ENCODE results near the gene IFNW1.

IFNW1 gene

GRCh38 chr9:21110708-21111576, 30.7 kb downstream of the IFNW1 start:
- DNase-seq (ENCODE audit: extremely low read depth in 1 of 2, low read depth in 1 of 2), result no peak

GRCh38 chr9:21104787-21105186, 36.8 kb downstream of the IFNW1 start:
- DNase-seq (ENCODE audit: extremely low read depth in 1 of 2, low read depth in 1 of 2), result no peak

DNA sequence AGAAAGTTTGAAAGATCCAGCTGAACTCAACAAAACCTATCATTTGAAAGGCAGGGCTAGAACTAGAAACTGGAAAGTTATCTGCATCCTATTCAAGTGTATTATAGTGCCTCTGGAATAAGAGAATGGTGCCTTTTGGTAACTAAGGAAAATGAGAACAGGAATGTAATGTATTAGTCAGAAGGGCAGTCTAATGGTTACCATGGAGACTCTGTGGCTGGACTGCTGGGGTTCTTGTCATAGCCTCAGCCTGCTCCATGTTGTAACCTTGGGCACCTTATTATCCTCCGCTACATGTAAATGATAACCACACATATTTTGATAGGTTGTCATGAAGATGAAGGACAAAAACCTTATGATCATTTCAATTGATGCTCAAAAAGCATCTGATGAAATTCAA, 39.3 kb downstream of the IFNW1 start:
- no peak for DNase-seq (ENCODE audit: extremely low read depth in 1 of 2, low read depth in 1 of 2)

DNA sequence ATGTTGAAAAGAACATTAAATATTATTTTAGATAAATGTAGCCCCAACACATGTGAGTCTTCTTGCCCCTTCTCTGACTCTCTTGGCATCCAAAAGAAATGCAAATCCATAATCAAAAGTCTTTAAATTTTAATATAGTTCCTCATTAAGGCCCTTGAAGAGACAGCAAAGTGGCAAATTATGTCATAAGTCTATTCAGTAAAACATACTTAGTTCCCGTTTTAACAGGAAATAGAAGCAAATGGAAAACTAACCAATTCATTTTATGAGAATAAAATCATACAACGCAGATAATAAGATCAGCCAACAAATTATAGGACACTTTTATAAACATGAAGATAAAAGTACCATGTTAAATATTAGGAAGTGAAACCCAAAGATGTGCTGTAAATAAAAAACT, 43.8 kb downstream of the IFNW1 start:
- no peak for DNase-seq (ENCODE audit: extremely low read depth in 1 of 2, low read depth in 1 of 2)

- DNase-seq (ENCODE audit: extremely low read depth in 1 of 2, low read depth in 1 of 2), result no peak
These were observed 44.8 kb downstream of the IFNW1 start for GRCh38 chr9:21096901-21097255.

DNA sequence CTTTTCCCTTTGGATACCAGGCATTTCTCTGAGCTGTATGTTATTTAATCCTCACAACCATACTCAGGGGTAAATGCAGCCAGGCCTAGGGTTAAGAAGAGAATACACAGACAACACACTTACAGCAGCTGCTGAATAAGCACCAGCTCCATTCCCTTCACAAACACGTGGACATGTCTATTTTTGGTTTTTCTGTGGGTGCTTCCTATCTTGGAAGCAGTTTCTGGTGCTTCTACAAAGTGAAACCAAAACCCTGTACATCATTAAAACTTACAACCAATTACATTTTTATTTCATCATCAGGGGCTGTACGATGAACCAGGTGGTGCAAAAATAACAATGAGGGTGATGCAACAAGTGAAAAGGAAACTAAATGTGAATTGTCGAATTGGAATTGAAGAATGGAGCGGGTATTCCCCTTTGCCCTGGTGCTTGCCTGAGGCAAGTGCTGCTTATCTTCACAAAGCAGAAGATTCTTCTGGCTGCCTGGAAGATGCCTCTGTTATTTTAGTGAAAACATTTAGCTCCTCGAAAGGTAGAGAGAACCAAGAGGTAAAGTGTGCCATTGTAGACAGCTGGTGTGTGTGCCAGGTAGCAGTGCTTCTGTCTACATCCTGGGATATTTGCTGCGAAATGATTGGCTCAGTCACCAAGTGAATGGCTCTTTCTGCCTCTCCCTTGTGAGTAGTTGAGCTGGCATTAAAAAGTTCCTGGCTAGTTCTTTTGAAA, 45.3 kb downstream of the IFNW1 start:
- DNase-seq (ENCODE audit: extremely low read depth in 1 of 2, low read depth in 1 of 2), result no peak

DNA sequence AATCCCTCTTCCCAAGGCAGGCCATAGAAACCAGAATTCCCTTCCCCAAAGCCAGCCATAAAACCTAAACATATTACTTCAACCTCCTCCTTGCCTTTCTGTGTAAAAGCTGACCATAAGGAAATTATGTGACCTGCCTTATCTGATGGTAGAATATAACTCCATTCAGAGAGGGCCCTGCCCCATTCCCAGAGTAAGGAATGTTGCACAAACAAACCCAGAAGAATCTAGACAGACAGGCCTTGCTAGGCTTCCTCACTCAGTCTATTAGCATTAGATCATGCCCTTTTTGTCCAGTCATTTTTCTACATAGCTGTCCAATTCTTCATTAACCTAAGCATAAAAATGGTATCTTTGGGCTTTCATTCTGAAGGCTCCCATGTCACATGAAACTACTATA, 46.1 kb downstream of the IFNW1 start:
- no peak for DNase-seq (ENCODE audit: extremely low read depth in 1 of 2, low read depth in 1 of 2)
